Calu3 (cell line): ENCODE data around the gene CDK17. TPM values are rescaled to one million over a fixed set of nuclear protein-coding genes. Genes with fewer than 3 reads are reported as not detected.
"Not testable (repeated sequence)": the region's sequence is repeated elsewhere in the genome, so short reads cannot be mapped to it uniquely, and the experiment has no call there.

Experiments
- BruUV-seq: library from RNA; stranded (reverse); fragments of 400-500 nt; replicated peaks from 2 replicates; lab custom pipeline; 2021; lab: Mats Ljungman, UMichigan
- CTCF ChIA-PET: fragments of 300-600 bp; sonication (Branson Sonifier 250); formaldehyde crosslinking; loops from one replicate; lab custom pipeline; 2022; ENCODE audit warnings: antibody characterized with exemption; lab: Charles Lee
- DNase-seq: peaks from one replicate; pipeline ENCODE4 v3.0.0; 2022
- H3K27ac Mint-ChIP-seq: one replicate; pipeline ENCODE4 v1.8.0; 2022; ENCODE audit warnings: mixed read lengths; ENCODE audit not compliant: unreplicated experiment
- H3K27me3 Mint-ChIP-seq: one replicate; pipeline ENCODE4 v1.8.0; 2022; ENCODE audit warnings: mixed read lengths; ENCODE audit not compliant: unreplicated experiment
- H3K36me3 Mint-ChIP-seq: one replicate; pipeline ENCODE4 v1.8.0; 2022; ENCODE audit warnings: mild to moderate bottlenecking, moderate library complexity, mixed read lengths; ENCODE audit not compliant: insufficient read depth, unreplicated experiment
- H3K4me1 Mint-ChIP-seq: one replicate; pipeline ENCODE4 v1.8.0; 2022; ENCODE audit warnings: mild to moderate bottlenecking, low read depth, mixed read lengths; ENCODE audit not compliant: unreplicated experiment
- H3K4me3 Mint-ChIP-seq: one replicate; pipeline ENCODE4 v1.8.0; 2022; ENCODE audit warnings: mild to moderate bottlenecking, low read depth, moderate library complexity, mixed read lengths; ENCODE audit not compliant: unreplicated experiment
- H3K9me3 Mint-ChIP-seq: one replicate; pipeline ENCODE4 v1.8.0; 2022; ENCODE audit warnings: low read depth, mixed read lengths; ENCODE audit not compliant: unreplicated experiment
- CTCF ChIP-seq: fragments of 200-600 bp; IDR thresholded peaks from one replicate; pipeline ENCODE4 v1.8.0; 2022; ENCODE audit warnings: antibody characterized with exemption; ENCODE audit not compliant: unreplicated experiment
- intact Hi-C: fragments of 100-400 bp; cut with micrococcal nuclease; formaldehyde crosslinking; loops from one replicate; pipeline ENCODE4 v1.10.0; 2022; ENCODE audit not compliant: unreplicated experiment
- total RNA-seq: library from RNA; stranded (reverse); gene quantifications from 2 replicates; pipeline ENCODE4 v1.2.3, GENCODE V29; 2022

CDK17 gene
- total RNA-seq, 1 experiment from 2014 or later: 28.8 TPM

- BruUV-seq: no TSS peak
- H3K27me3 Mint-ChIP-seq: no peaks in the 10 kb centered on the region
- H3K36me3 Mint-ChIP-seq: peaks cover 4% of the 10 kb centered on the region
- no peak overlapping the region for H3K4me3 Mint-ChIP-seq
- no peak for TF ChIP-seq CTCF
- CTCF ChIA-PET: no interaction called here
- no peaks in the 10 kb centered on the region for H3K4me1 Mint-ChIP-seq
- H3K27ac Mint-ChIP-seq: no peak overlapping the region
- intact Hi-C loops: no loop called here
- DNase-seq: no peak
- H3K9me3 Mint-ChIP-seq: no peaks in the 10 kb centered on the region
Observed at GRCh38 chr12:96412431-96412830, 12.2 kb upstream of the CDK17 start.

GRCh38 chr12:96409731-96410130 is 9.5 kb upstream of the CDK17 start:
- Mint-ChIP-seq H3K36me3 (no peaks in the 10 kb centered on the region), H3K9me3 (no peaks in the 10 kb centered on the region), H3K4me1 (no peaks in the 10 kb centered on the region), H3K4me3 (no peak overlapping the region), H3K27me3 (no peaks in the 10 kb centered on the region), H3K27ac (no peak overlapping the region)
- no peak for DNase-seq
- no peak for TF ChIP-seq CTCF
- CTCF ChIA-PET: no interaction called here
- no TSS peak for BruUV-seq
- intact Hi-C loops: no loop called here

- Mint-ChIP-seq H3K4me1 (no peaks in the 10 kb centered on the region), H3K27ac (no peak overlapping the region), H3K27me3 (no peaks in the 10 kb centered on the region), H3K36me3 (no peaks in the 10 kb centered on the region), H3K9me3 (no peaks in the 10 kb centered on the region), H3K4me3 (no peak overlapping the region)
- no TSS peak for BruUV-seq
- CTCF ChIA-PET: no interaction called here
- no peak for DNase-seq
- intact Hi-C loops: no loop called here
- no peak for TF ChIP-seq CTCF
Observed at GRCh38 chr12:96408993-96409392, 8.8 kb upstream of the CDK17 start.

GRCh38 chr12:96407429-96408097 is 7.3 kb upstream of the CDK17 start:
- H3K27ac Mint-ChIP-seq, DNase-seq, H3K4me1 Mint-ChIP-seq, H3K4me3 Mint-ChIP-seq, H3K27me3 Mint-ChIP-seq, BruUV-seq, H3K9me3 Mint-ChIP-seq, H3K36me3 Mint-ChIP-seq, intact Hi-C loops: not testable (repeated sequence)
- CTCF ChIA-PET: interaction anchor here (0.6 to 0.7 kb wide), 2 partner anchors 40 to 77 kb away, joined by 3 read pairs; no protein-coding TSS in a partner anchor

GRCh38 chr12:96404696-96405095 is 4.5 kb upstream of the CDK17 start:
- DNase-seq: no peak
- CTCF ChIA-PET: no interaction called here
- BruUV-seq: no TSS peak
- Mint-ChIP-seq H3K9me3 (no peaks in the 10 kb centered on the region), H3K27ac (no peak overlapping the region), H3K27me3 (no peaks in the 10 kb centered on the region), H3K4me3 (no peak overlapping the region), H3K4me1 (peaks cover 10% of the 10 kb centered on the region), H3K36me3 (peaks cover 18% of the 10 kb centered on the region)
- intact Hi-C loops: loop anchor here (5.0 kb wide), 2 partner anchors 83 to 98 kb away; partner anchors contain the start of gene CFAP54
- TF ChIP-seq CTCF: no peak
